ENCODE measurements around the gene COG5. TPM values are rescaled to one million over a fixed set of nuclear protein-coding genes. Genes with fewer than 3 reads are reported as not detected.

The COG5 gene
- total and polyA plus RNA-seq, 2 of the 8 experiments (the other 6 are each of a cell fraction or from before 2014, with no cell fraction given) = 10.5 to 28.1 TPM

DNA sequence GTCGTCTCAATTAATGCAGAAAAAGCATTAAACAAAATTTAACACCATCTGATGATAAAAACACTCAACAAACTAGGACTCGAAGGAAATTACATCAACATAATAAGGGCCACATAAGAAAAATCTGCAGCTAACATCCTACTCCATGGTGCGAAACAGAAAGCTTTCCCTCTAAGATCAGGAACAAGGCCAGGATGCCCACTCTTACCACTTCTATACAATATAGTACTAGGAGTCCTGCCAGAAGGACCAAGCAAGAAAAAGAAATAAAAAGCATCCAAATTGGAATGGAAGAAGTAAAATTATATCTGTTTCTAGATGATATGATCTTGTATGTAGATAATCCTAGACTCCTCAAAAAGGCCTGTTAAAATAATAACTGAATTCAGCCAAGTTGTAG, 237.7 kb downstream of the COG5 start:
- Histone ChIP-seq H2AFZ (ENCODE audit: low read length) (no peak overlapping the region), H3K56ac (replicated peaks; ENCODE audit: insufficient read length, low read depth, low read length) (no peak overlapping the region), H3K79me1 (ENCODE audit: low read depth, low read length) (no peaks in the 10 kb centered on the region), H2BK12ac (ENCODE audit: low read depth, low read length) (no peak overlapping the region), H3K23ac (ENCODE audit: insufficient read length) (no peak overlapping the region), H2BK20ac (ENCODE audit: low read length) (no peak overlapping the region), H3K4ac (replicated peaks; ENCODE audit: insufficient read length, low read depth, low read length) (no peak overlapping the region), H3K18ac (ENCODE audit: extremely low read depth, low read length) (no peak overlapping the region), H3K4me1 (replicated peaks in 1 of 4; ENCODE audit: control insufficient read depth in 3 of 4, insufficient read depth in 4 of 4, low read length in 3 of 4) (no peaks in the 10 kb centered on the region), H2BK15ac (ENCODE audit: low read length) (no peak overlapping the region), H3K14ac (ENCODE audit: insufficient read length) (no peak overlapping the region), H4K20me1 (replicated peaks in 1 of 2; ENCODE audit: control insufficient read depth in 1 of 2, insufficient read depth in 2 of 2, low read length in 2 of 2) (no peaks in the 10 kb centered on the region), H3K9me3 (ENCODE audit: insufficient read depth in 2 of 2, low read depth in 1 of 2, low read length in 1 of 2) (no peaks in the 10 kb centered on the region), H2BK120ac (replicated peaks; ENCODE audit: low read depth, low read length) (no peak overlapping the region), H4K8ac (ENCODE audit: extremely low read depth, insufficient read depth, low read length) (no peak overlapping the region), H3K23me2 (ENCODE audit: low read depth, low read length) (no peaks in the 10 kb centered on the region), H3K27ac (ENCODE audit: low read depth, low read length) (no peak overlapping the region), H3K79me2 (ENCODE audit: control insufficient read depth in 1 of 2, insufficient read depth in 2 of 2, low read length in 2 of 2) (no peaks in the 10 kb centered on the region), H3K4me3 (ENCODE audit: extremely low read depth in 1 of 4, insufficient read depth in 2 of 4, low read depth in 3 of 4, low read length in 4 of 4) (no peak overlapping the region), H2AK5ac (ENCODE audit: low read depth, low read length) (no peak overlapping the region), H2BK5ac (ENCODE audit: low read depth, low read length) (no peak overlapping the region), H3K27me3 (replicated peaks in 1 of 4; ENCODE audit: control insufficient read depth in 3 of 4, extremely low read depth in 1 of 4, insufficient read depth in 3 of 4, low read length in 3 of 4) (no peaks in the 10 kb centered on the region), H3K36me3 (ENCODE audit: control insufficient read depth in 2 of 4, insufficient read depth in 4 of 4, low read length in 3 of 4) (no peaks in the 10 kb centered on the region), H3K9ac (replicated peaks in 1 of 4; ENCODE audit: extremely low read depth in 1 of 4, low read depth in 3 of 4, low read length in 3 of 4) (no peak overlapping the region), H4K5ac (ENCODE audit: insufficient read length, low read depth, low read length) (no peak overlapping the region), H4K91ac (replicated peaks; ENCODE audit: insufficient read length, low read length) (no peak overlapping the region), H3K4me2 (ENCODE audit: insufficient read depth in 1 of 2, low read depth in 2 of 2, low read length in 2 of 2) (no peak overlapping the region)
- POLR2A ChIA-PET (ENCODE audit: partially characterized antibody) = no interaction called here
- 88% methylated on average over 3 of the region's 3 CpGs; no CpG with 5 or more reads in 1 of the 2 experiments for WGBS, 2 experiments (ENCODE audit: extremely low coverage in 1 of 2, insufficient coverage in 1 of 2, insufficient read length in 1 of 2, insufficient replicate concordance in 2 of 2, low coverage in 1 of 2, low lambda C conversion rate in 2 of 2, missing lambda C conversion rate in 1 of 2)
- CTCF ChIA-PET (ENCODE audit: partially characterized antibody) = no interaction called here
- FAIRE-seq (no peak), DNase-seq (ENCODE audit: low read depth in 1 of 2, low spot score in 2 of 2) (no peak)
- TF ChIP-seq RNF2 (IDR thresholded peaks at IDR 0.05; ENCODE audit: borderline replicate concordance, low read depth, low read length, missing control alignments, poor library complexity, severe bottlenecking) (no peak), PHF8 (conservative IDR thresholded peaks at IDR 0.05; ENCODE audit: low read depth, low read length) (no peak), EP300 (IDR thresholded peaks at IDR 0.05; ENCODE audit: borderline replicate concordance in 1 of 2, low read depth in 2 of 2, low read length in 2 of 2) (no peak), SP4 (IDR thresholded peaks at IDR 0.05; ENCODE audit: low read length) (no peak), ATF3 (IDR thresholded peaks at IDR 0.05; ENCODE audit: insufficient read depth, low read depth, low read length) (no peak), ASH2L (IDR thresholded peaks at IDR 0.05; ENCODE audit: low read length) (no peak), TAF1 (IDR thresholded peaks at IDR 0.05; ENCODE audit: low read depth, low read length) (no peak), CEBPB (IDR thresholded peaks at IDR 0.05; ENCODE audit: low read depth, low read length) (no peak), SAP30 (IDR thresholded peaks at IDR 0.05; ENCODE audit: insufficient read depth, insufficient replicate concordance, low read length) (no peak)
